HG02938 (cell line): ENCODE results near the gene STXBP1.
"Not testable (repeated sequence)": the region's sequence is repeated elsewhere in the genome, so short reads cannot be mapped to it uniquely, and the experiment has no call there.

ENCODE experiments used
- ATAC-seq: cut with Tn5 transposase; IDR thresholded peaks from one replicate; pipeline ENCODE4 v1.9.1; 2021; ENCODE audit warnings: mild to moderate bottlenecking, moderate library complexity; ENCODE audit not compliant: unreplicated experiment

STXBP1 gene

DNA sequence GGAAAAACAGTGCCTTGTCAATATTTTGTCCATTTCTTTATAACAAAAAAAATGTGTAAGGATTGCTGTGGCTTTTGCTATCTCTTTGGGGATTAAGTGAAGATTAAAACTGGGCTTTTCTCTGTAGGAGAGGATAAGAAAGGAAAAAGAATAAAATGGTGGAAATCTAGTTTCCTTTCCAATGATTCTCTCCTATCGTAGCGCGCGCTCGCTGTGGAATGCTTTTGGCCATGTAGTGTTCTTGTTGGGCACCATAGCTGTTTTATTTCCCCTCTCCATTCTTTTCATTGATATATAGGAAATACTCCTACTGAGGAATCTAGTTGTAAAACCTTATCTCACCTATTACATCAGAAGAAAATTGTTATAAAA, 1.5 kb downstream of the STXBP1 start:
- ATAC-seq, result no peak

DNA sequence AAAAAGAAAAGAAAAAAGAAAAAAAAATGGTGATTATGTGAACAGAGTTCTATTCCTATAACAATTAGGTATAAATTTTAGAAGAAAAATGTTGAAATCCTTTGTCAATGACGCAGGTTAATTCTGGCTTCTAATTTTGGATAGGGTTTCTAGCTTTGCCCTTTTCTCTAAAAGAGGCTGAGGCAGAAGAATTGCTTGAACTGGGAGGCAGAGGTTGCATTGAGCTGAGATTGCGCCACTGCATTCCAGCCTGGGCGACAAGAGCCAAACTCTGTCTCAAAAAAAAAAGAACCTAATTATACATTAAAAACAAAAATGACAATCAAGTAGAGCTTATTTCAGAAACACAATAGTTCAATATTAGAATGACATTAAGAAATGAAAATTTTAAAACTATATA, 2.9 kb downstream of the STXBP1 start:
- no peak for ATAC-seq

DNA sequence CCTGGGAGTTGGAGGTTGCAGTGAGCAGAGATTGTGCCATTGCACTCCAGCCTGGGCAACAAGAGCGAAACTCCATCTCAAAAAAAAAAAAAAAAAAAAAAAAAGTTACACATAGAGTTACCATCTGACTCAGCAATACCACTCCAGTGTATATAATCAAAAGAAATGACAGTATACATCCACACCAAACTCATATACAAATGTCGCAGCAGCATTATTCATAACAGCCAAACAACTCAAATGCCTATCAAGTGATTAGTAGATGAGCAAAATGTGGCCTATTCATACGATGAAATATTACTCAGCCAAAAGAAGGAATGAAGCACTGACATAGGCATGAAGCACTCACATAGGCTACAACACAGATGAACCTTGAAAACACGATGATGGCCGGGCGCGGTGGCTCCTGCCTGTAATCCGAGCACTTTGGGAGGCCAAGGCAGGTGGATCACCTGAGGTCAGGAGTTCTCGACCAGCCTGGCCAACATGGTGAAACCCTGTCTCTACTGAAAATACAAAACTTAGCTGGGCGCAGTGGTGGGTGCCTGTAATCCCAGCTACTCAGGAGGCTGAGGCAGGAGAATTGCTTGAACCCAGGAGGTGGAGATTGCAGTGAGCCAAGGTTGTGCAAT, 9.4 kb downstream of the STXBP1 start:
- ATAC-seq, result not testable (repeated sequence)

DNA sequence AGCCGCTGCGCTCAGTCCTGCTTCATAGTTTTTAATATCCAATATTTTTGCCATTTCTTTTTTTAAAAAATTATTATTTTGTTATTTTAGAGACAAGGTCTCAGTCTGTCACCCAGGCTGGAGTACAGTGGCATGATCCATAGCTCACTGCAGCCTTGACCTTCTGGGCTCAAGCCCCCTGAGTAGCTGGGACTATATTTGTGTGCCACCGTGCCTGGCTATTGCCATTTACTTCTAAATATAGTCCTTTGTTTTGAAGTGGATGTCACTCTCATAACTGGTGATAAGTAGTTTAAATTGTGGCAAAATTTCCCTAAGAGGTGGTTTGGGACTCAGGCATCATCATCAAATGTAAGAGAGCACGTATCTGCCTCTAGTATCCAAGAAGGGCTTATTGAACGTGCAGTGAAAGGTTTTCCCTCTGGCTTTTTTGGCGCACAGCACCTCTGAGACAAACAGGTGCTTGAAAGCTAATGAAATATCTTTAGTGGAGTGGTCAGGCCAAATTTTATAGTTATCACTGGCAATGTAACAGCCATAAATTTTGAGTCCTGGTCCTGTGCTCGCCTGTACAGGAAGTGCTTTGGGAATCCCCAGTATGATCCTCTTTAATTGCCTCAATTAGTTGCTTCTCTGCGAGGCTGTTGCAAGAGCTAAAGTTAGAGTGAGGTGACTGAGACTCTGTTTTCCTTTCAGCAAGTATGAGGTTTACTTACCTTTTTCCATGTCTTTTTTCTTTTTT, 14.8 kb downstream of the STXBP1 start:
- no peak for ATAC-seq

DNA sequence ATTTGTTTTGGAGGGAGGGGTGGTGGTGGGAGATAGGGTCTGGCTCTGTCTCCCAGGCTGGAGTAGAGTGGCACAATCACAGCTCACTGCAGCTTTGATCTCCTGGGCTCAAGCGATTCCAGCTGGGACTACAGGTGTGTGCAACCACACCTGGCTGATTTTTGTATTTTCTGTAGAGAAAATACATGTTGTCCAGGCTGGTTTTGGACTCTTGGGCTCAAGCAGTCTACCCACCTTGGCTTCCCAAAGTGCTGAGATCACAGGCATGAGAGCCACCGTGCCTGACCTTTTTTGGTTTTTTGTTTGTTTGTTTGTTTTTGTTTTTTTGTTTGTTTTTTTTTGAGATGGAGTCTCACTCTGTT, 15.4 kb downstream of the STXBP1 start:
- ATAC-seq, result no peak

DNA sequence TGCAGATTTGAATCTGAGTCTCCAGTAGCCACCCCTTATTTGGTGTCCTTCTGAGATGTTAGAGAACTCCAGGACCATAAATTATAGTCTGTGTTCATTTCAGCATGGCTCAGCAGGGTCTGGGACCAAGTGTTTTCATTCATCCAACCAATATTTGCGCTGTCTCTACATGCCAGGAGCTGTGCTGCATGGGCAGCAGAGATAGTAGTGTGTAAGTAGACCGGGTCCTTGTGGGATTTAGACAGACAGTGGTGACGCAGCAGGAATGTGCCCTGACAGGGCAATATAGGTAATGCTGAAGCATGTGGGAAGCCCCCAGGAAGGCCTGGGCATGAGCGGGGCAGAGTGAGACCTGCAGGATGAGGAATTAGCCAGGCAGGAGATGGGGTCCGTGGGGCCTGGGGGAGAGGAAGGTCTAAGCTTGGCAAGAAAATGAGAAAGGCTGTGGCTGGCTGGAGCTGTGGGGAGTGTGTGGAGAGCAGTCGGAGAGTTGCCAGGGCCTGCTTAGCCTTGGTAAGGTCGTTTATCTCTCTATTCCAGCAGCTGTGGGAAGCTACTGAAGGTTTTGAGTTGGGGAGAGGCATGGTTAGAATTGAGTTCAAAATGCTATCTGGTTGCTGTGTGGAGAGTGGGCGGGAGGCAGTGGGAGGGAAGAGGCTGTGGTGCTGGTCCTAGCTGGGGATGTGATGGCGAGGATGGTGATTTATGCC, 16.8 kb downstream of the STXBP1 start:
- ATAC-seq, result no peak

DNA sequence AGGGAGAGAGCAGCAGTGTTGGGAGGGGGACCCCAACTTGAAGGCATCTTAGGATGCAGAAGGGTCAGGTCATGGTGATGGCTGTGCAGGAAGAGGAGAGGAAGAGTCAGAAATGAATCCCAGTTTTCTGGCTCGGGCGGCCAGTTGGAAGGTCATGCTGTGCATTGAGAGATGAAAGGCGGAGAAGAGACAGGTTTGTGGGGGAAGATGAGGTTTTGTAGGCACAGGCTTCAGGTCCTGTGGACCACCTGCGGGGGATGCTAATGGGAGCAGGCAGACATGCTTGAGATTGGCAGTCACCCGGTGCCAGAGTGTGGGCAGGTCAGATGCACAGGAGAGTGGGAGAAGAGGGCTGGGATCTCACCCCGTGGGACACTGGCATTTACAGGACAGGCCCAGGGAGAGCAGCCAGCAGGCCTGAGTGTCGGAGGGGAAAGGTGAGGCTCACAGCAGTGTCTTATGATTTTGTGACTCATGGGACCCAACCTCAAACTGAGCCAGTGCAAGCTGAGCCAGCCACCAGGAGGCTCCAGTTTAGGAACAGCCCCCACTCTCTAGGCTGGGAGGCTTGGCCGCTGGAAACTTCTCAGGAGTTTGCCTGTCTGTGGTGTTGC, 17.5 kb downstream of the STXBP1 start:
- ATAC-seq, result no peak

DNA sequence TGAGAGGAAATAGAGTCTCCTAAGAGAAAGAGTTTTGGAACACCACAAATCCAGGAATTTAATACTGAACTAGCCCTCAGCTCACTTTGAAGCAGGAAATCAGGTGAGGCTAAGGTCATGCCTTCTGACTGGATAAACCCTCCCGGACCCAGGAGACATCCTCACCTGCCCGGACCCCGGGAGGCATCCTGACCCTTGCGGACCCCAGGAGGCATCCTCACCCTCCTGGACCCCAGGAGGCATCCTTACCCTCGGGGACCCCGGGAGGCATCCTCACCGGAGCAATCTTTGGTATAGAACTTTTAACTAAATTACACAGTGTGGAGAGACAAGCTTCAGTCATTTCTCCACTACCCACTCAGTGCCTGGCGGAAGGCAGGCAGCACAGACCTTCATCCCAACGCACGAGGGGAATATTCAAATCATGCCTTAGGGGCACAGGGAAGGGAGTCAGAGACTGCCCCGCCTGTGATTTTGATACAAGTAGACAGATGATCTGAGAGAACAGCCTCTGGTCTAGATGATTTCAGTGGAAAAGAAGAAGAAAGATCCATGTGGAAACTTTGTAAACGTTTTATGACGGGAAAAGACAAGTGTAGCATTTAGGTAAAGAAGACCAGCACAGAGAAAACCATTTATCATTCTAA, 21.3 kb downstream of the STXBP1 start:
- ATAC-seq, result no peak

DNA sequence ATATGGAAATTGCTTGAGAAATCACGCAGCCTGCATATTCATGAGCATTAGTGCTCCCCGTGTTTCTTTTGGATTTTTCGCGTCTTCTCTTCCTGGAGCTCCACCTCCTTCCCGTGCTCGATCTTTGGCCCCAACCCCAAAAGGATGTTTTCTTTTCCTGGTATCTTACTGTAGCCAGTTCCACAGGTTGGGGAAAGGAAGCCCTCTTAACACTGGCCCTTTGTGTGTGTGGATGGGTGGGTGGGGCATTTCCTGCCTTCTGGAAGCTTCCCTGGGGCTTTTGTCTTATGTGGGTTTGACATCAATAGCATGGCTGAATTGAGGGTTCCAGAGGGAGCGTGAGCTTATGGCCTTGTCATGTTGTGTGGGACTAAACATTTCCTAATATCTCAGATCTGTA, 21.9 kb downstream of the STXBP1 start:
- ATAC-seq, result no peak

DNA sequence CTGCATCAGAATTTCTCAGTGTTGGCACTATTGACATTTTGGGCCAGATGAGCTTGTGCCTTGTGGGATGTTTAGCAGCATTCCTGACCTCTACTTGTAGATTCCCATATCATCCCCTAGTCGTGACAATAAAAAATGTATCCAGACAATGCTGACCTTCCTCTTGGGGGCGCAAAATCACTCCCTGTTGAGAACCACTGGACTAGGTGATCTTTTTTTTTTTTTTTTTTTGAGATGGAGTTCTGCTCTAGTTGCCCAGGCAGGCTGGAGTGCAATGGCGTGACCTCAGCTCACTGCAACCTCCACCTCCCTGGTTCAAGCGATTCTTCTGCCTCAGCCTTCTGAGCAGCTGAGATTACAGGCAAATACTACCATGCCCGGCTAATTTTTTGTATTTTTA, 22.6 kb downstream of the STXBP1 start:
- ATAC-seq, result no peak

DNA sequence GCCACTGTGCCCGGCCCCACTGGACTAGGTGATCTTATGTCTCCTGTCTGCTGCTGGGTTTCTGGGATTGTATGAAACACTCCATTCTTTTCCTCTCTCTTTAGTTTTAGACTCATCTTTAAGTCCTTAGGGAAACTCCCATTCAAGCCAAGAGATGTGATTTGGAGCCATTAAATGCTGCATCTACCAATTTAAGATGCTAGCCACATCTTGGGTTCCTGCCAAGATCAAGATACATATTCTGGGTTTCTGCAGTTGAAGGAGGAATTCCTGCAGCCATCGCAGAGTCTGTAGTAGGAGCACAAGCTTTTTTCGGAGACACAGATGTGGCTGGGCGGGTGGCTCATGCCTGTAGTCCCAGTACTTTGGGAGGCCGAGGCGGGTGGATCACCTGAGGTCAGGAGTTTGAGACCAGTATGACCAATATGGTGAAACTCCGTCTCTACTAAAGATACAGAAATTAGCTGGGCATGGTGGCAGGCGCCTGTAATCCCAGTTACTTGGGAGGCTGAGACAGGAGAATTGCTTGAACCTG, 23.2 kb downstream of the STXBP1 start:
- no peak for ATAC-seq

DNA sequence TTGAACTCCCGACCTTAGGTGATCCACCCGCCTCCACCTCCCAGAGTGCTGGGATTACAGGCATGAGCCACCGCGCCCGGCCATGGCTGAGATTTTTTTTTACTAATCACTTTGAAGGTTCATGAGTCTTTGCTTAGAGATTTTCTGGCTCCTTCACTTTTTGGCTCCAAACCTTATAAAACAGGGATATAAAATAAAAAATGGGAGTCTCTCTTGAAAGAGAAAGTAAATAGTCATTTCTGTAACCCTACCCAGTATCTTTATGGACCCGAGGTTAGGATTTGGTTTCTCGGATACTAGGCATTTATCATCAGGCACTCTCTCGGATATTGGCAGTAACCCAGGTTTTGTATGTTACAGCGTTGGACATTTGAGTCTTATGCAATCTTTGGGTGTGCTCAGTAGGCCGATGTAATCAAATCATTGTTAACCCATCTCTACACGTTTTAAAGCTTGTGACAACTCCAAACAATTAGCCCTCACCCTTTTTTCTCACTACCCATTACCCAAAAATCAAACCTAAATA, 25.3 kb downstream of the STXBP1 start:
- ATAC-seq, result no peak

DNA sequence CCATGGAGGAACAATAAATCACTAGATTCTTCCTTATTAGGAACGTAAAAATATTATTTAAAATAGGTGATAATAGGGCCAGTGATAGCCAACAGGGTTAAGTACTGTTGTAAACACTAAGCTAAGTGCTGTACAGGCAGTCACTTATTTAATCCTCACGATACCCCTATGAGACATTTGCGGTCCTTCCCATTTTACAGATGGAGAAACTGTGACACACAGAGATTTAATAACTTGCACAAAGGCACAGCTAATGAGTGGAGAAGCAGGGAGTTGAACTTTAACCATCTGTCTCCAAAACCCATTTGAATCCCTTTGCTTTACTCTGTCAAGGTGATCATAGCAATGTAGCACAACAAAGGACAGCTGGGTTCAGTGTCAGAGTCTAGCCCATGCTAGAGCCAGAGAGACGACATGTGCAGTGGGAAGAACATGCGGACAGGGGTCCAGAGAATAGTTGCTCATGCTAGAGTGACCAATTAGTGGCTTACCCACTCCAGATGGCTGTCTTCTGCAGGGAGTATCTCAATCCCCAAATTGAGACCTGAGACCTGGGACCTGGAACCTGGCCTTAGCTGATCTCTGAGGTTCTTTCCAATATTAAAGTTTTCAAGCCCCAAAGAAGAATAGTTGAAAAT, 28.9 kb downstream of the STXBP1 start:
- no peak for ATAC-seq

DNA sequence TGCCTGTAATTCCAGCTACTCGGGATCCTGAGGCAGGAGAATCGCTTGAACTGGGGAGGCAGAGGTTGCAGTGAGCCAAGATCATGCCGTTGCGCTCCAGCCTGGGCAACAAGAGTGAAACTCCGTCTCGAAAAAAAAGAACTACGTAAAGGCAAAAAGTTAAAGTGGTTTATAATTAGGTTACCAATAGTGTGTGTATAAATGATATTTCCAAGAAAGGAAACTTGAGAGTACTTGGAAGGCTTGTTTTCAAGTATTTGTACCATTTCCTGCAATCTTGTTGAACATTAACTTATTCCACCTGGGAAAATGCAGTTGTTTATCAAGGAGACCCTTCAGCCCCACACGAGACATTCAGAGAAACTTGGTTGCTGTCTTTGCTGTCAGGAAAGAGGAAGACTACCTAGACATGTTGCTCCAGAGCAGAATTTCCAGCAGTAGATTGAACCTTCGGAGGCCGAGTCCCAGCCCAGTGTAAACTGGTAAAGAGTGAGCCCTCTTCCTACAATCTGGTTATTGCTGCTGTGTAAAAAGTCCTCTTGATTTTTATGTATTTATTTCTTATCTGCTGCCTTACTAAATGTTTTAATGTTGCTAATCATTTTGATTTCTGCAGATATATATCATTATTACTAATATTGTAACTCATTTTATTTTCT, 30.1 kb downstream of the STXBP1 start:
- ATAC-seq, result no peak

DNA sequence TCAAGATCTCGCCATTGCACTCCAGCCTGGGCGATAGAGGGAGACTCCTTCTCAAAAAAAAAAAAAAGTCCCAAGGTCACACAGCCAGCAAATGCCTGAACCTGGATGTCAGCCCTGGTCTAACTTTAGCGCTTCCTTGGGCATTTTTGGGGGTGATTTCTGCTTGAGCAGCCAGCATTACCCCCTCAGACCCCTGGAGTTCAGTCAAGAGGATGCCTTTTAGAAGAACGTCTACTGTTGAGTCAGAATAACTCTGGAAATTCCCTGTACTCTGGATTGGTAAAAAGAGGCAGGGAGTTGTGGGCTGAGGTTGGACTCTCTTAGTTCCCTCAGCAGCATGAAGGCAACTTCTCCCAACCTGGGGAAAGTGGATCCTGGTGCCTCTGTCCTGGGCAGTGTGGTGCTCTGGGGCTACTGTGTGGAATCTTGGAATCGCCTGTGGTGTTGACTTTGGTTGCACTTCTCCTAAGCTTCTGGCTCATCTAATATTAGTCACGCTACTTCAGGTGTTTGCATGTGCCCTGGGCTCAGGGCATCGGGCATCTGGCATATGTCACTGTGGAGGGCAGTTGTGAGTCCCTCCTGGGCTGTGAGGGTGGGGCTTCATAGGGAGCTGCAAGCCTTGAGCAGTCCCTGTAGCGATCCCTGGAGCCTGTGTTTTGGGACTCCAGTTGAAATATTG, 32.2 kb downstream of the STXBP1 start:
- no peak for ATAC-seq

DNA sequence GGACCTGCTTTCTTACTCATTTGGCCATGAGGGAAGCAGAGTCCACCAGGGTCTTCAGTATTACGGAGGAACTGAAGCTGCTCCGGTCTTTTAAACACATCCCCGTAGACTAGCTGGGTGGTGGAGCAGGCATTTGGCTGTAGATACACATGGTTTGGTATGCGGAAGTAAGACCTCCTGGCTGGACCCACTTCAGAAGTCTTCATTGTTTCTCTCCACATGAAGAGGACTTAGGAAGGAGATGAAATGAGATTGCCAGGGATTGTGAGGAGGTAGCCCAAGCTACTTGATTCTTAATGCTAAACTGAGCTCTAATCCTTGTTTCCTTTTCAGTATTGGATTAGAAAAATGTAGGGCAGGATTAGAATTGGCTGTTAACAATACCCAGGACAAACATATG, 32.9 kb downstream of the STXBP1 start:
- ATAC-seq, result no peak

DNA sequence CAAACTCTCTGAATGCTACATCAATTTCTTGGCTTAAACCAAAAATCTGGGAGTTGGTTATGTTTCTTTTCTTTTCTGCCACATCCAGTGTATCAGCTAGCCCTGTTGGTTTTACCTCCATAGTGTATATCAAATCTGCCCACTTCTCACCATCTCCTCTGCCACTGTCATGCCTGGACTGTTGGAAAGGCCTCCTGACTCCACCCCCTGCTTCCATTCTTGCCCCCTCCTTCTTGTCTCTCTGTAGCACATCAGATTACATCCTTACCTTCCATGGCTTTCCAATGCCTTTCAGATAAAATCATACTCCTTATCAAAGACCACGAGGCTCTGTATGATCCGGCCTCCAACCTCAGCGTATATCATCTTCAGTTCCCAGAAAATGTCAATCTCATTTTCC, 35.4 kb downstream of the STXBP1 start:
- no peak for ATAC-seq

DNA sequence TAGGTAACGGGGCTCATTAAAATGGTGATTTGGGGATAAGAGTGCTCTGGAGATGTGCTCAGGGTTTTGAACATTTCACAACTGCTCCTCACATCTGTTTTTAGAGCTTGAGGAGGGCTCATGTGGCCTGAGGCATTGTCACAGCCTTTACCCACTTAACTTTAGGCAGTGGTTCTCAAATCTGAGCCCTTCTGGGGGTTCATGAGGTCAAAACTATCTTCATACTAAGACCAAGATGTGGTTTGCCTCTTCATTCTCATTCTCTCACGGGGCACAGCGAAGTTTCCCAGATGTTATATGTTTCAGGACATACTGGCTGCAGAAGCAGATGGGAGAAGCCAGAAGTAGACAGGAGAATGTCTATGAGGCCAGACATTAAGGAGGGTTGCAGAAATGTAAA, 38.4 kb downstream of the STXBP1 start:
- ATAC-seq, result no peak
